A549 (cell line): ENCODE data around the gene DYRK1A.

Experiments
- RAD21 ChIP-seq, 2 experiments: fragments of >200 bp in 1 of 2; sonication (Bioruptor Twin) in 1 of 2; formaldehyde crosslinking in 1 of 2; IDR thresholded peaks in 1 of 2; conservative IDR thresholded peaks in 1 of 2; 2 replicates in 1 of 2; 3 replicates in 1 of 2; pipeline ENCODE4 v1.6.1; 2012 to 2018; ENCODE audit warnings: inconsistent platforms in 1 of 2
- RFX5 ChIP-seq: fragments of 450-650 bp; IDR thresholded peaks from 2 replicates; pipeline ENCODE4 v1.7.1; 2014; ENCODE audit warnings: antibody characterized with exemption, mild to moderate bottlenecking, moderate library complexity

DNA sequence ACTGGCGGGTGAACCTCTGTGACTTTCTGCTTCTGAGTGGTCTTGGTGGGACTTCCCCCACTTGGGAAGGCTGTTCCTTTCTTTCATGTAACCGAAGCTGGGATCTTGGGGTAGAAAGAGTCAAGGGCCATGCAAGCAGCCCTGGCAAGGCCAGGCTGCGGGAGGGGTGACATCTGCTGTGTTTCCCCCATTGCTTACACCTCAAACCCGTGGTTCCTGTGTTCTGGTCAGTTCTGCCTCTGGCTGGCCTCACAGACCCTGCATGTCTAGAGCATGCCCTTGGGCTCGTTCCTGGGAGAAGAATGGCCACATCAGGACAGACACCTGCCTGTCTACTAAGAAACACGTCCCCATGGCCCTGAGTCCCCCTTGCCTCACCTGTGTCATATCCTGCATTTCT is 207.7 kb downstream of the DYRK1A start:
- no peak for TF ChIP-seq RFX5
- TF ChIP-seq RAD21 (conservative IDR thresholded peaks at IDR 0.05 in 1 of 2, IDR thresholded peaks at IDR 0.05 in 1 of 2), result no peak
